H1 (cell line): ENCODE results near the gene SLC19A1. TPM values are rescaled to one million over a fixed set of nuclear protein-coding genes. Genes with fewer than 3 reads are reported as not detected.

Experiments
- CTCF ChIA-PET: fragments of 300-600 bp; sonication (Branson Sonifier 250); formaldehyde crosslinking; loops from one replicate; lab custom pipeline; 2021; ENCODE audit not compliant: partially characterized antibody; lab: Charles Lee
- POLR2A ChIA-PET: fragments of 300-600 bp; sonication (Branson Sonifier 250); formaldehyde crosslinking; loops from one replicate; lab custom pipeline; 2021; ENCODE audit warnings: inconsistent platforms; ENCODE audit not compliant: partially characterized antibody; lab: Charles Lee
- DNase-seq, 2 experiments: peaks; one replicate each; pipeline versions ENCODE4 v3.0.0 to v3.0.0-alpha.2; 2010 to 2022; ENCODE audit warnings: low spot score in 2 of 2, low read depth in 1 of 2, mixed read lengths in 1 of 2
- FAIRE-seq: peaks from 2 replicates; lab custom pipeline; 2011; peaks lifted over from hg19 to GRCh38; lab: Jason Lieb, UNC
- H2AFZ ChIP-seq: 2 replicates; pipeline ENCODE4 v1.8.1; 2012; ENCODE audit warnings: low read length, inconsistent platforms
- H2AK5ac ChIP-seq: 2 replicates; pipeline ENCODE4 v1.6.1; 2013; ENCODE audit warnings: low read depth, low read length
- H2BK120ac ChIP-seq: replicated peaks from 2 replicates; pipeline ENCODE3; 2013; ENCODE audit warnings: low read depth, low read length, inconsistent platforms
- H2BK12ac ChIP-seq: 2 replicates; pipeline ENCODE4 v1.6.1; 2013; ENCODE audit warnings: low read depth, low read length
- H2BK15ac ChIP-seq: 2 replicates; pipeline ENCODE4 v1.6.1; 2013; ENCODE audit warnings: low read length
- H2BK20ac ChIP-seq: 2 replicates; pipeline ENCODE4 v1.6.1; 2013; ENCODE audit warnings: low read length
- H2BK5ac ChIP-seq: 2 replicates; pipeline ENCODE4 v1.6.1; 2013; ENCODE audit warnings: low read depth, low read length
- H3K14ac ChIP-seq: 2 replicates; pipeline ENCODE4 v1.6.1; 2013; ENCODE audit warnings: inconsistent platforms; ENCODE audit not compliant: insufficient read length
- H3K18ac ChIP-seq: 2 replicates; pipeline ENCODE4 v1.6.1; 2013; ENCODE audit warnings: low read length; ENCODE audit errors: extremely low read depth
- H3K23ac ChIP-seq: 2 replicates; pipeline ENCODE4 v1.6.1; 2013; ENCODE audit warnings: inconsistent platforms; ENCODE audit not compliant: insufficient read length
- H3K23me2 ChIP-seq: 2 replicates; pipeline ENCODE4 v1.6.1; 2013; ENCODE audit warnings: low read depth, low read length
- H3K27ac ChIP-seq: 2 replicates; pipeline ENCODE4 v1.6.1; 2011; ENCODE audit warnings: low read depth, low read length, inconsistent platforms
- H3K27me3 ChIP-seq, 4 experiments: replicated peaks in 1 of 4; 1 replicate in 1 of 4; 2 replicates in 3 of 4; pipeline versions ENCODE4 v1.6.1 to v1.8.1; 2011 to 2013; ENCODE audit warnings: low read length in 3 of 4, mild to moderate bottlenecking in 3 of 4, inconsistent platforms in 2 of 4, mixed read lengths in 2 of 4, moderate library complexity in 1 of 4; ENCODE audit not compliant: control insufficient read depth in 3 of 4, insufficient read depth in 3 of 4; ENCODE audit errors: extremely low read depth in 1 of 4
- H3K36me3 ChIP-seq, 4 experiments: 2 replicates each; pipeline versions ENCODE4 v1.6.1 to v1.8.1; 2011 to 2013; ENCODE audit warnings: mild to moderate bottlenecking in 4 of 4, low read length in 3 of 4, moderate library complexity in 2 of 4, control low read depth in 1 of 4, inconsistent platforms in 1 of 4; ENCODE audit not compliant: insufficient read depth in 4 of 4, control insufficient read depth in 2 of 4
- H3K4ac ChIP-seq: replicated peaks from 2 replicates; pipeline ENCODE3; 2013; ENCODE audit warnings: low read length, low read depth, mixed read lengths, inconsistent platforms; ENCODE audit not compliant: insufficient read length
- H3K4me1 ChIP-seq, 4 experiments: replicated peaks in 1 of 4; 1 replicate in 1 of 4; 2 replicates in 3 of 4; pipeline versions ENCODE4 v1.6.1 to v1.8.1; 2011 to 2013; ENCODE audit warnings: low read length in 3 of 4, inconsistent platforms in 2 of 4, mixed read lengths in 1 of 4; ENCODE audit not compliant: insufficient read depth in 4 of 4, control insufficient read depth in 3 of 4
- H3K4me2 ChIP-seq, 2 experiments: 2 replicates each; pipeline versions ENCODE4 v1.6.1 to v1.8.1; 2011 to 2013; ENCODE audit warnings: low read depth in 2 of 2, low read length in 2 of 2, control low read depth in 1 of 2, inconsistent platforms in 1 of 2, mild to moderate bottlenecking in 1 of 2; ENCODE audit not compliant: insufficient read depth in 1 of 2
- H3K4me3 ChIP-seq, 4 experiments: fragments of 200-600, 300-600 bp in 1 of 4; sonication (generic), shearing (Covaris generic), sonication (Bioruptor Twin) in 1 of 4; 2 replicates each; pipeline versions ENCODE4 v1.5.1 to v1.8.1; 2011 to 2016; ENCODE audit warnings: low read length in 4 of 4, low read depth in 3 of 4, control low read depth in 2 of 4, inconsistent platforms in 2 of 4, mild to moderate bottlenecking in 2 of 4, mixed read lengths in 1 of 4, moderate library complexity in 1 of 4; ENCODE audit not compliant: insufficient read depth in 2 of 4; ENCODE audit errors: extremely low read depth in 1 of 4
- H3K56ac ChIP-seq: replicated peaks from 2 replicates; pipeline ENCODE3; 2013; ENCODE audit warnings: low read depth, mild to moderate bottlenecking, mixed read lengths, low read length, inconsistent platforms; ENCODE audit not compliant: insufficient read length
- H3K79me1 ChIP-seq: 2 replicates; pipeline ENCODE4 v1.6.1; 2013; ENCODE audit warnings: low read depth, low read length, control low read depth
- H3K79me2 ChIP-seq, 2 experiments: 2 replicates each; pipeline versions ENCODE4 v1.6.1 to v1.8.1; 2012 to 2013; ENCODE audit warnings: low read length in 2 of 2, mild to moderate bottlenecking in 2 of 2, inconsistent platforms in 1 of 2; ENCODE audit not compliant: insufficient read depth in 2 of 2, control insufficient read depth in 1 of 2
- H3K9ac ChIP-seq, 4 experiments: replicated peaks in 1 of 4; 1 replicate in 1 of 4; 2 replicates in 3 of 4; pipeline versions ENCODE4 v1.6.1 to v1.8.1; 2011 to 2013; ENCODE audit warnings: low read depth in 3 of 4, low read length in 3 of 4, control low read depth in 2 of 4, mild to moderate bottlenecking in 2 of 4, moderate library complexity in 2 of 4, inconsistent platforms in 1 of 4; ENCODE audit errors: extremely low read depth in 1 of 4
- H3K9me3 ChIP-seq, 2 experiments: 2 replicates each; pipeline versions ENCODE4 v1.6.1 to v1.8.1; 2012 to 2013; ENCODE audit warnings: mild to moderate bottlenecking in 2 of 2, moderate library complexity in 2 of 2, control low read depth in 1 of 2, inconsistent platforms in 1 of 2, low read depth in 1 of 2, low read length in 1 of 2, mixed read lengths in 1 of 2; ENCODE audit not compliant: insufficient read depth in 2 of 2
- H4K20me1 ChIP-seq, 2 experiments: replicated peaks in 1 of 2; 2 replicates each; pipeline versions ENCODE3 to v1.8.1; 2011 to 2013; ENCODE audit warnings: inconsistent platforms in 2 of 2, low read length in 2 of 2, mild to moderate bottlenecking in 1 of 2; ENCODE audit not compliant: insufficient read depth in 2 of 2, control insufficient read depth in 1 of 2
- H4K5ac ChIP-seq: 2 replicates; pipeline ENCODE4 v1.6.1; 2013; ENCODE audit warnings: low read length, low read depth, mixed read lengths, inconsistent platforms; ENCODE audit not compliant: insufficient read length
- H4K8ac ChIP-seq: 2 replicates; pipeline ENCODE4 v1.8.0; 2013; ENCODE audit warnings: mild to moderate bottlenecking, moderate library complexity, low read length, inconsistent platforms; ENCODE audit not compliant: insufficient read depth; ENCODE audit errors: extremely low read depth
- H4K91ac ChIP-seq: replicated peaks from 2 replicates; pipeline ENCODE3; 2013; ENCODE audit warnings: low read length, mixed read lengths, inconsistent platforms; ENCODE audit not compliant: insufficient read length
- CEBPB ChIP-seq: IDR thresholded peaks from 2 replicates; pipeline ENCODE4 v1.6.1; 2012; ENCODE audit warnings: low read depth, low read length
- KDM5A ChIP-seq: fragments of 200-600 bp; IDR thresholded peaks from 2 replicates; pipeline ENCODE4 v1.7.1; 2012; ENCODE audit warnings: mild to moderate bottlenecking, low read length, inconsistent platforms, mixed read lengths
- POLR2A ChIP-seq, 2 experiments: IDR thresholded peaks; 1 replicate in 1 of 2; 2 replicates in 1 of 2; pipeline ENCODE4 v1.6.1; 2011; ENCODE audit warnings: low read depth in 2 of 2, low read length in 2 of 2, mild to moderate bottlenecking in 2 of 2; ENCODE audit errors: control extremely low read depth in 1 of 2
- TAF1 ChIP-seq: IDR thresholded peaks from 2 replicates; pipeline ENCODE4 v1.6.1; 2011; ENCODE audit warnings: mild to moderate bottlenecking, low read depth, low read length
- TBP ChIP-seq: IDR thresholded peaks from 2 replicates; pipeline ENCODE4 v1.6.1; 2011; ENCODE audit warnings: low read depth, low read length, improper control_type of control experiment
- WGBS, 2 experiments: shearing (Covaris generic) in 1 of 2; methylation state at CpG; one replicate each; pipeline versions ENCODE4 v1.1.6 to v1.1.7; 2013 to 2015; ENCODE audit warnings: low lambda C conversion rate in 2 of 2, mixed read lengths in 2 of 2, inconsistent platforms in 1 of 2, low coverage in 1 of 2, missing lambda C conversion rate in 1 of 2; ENCODE audit not compliant: insufficient replicate concordance in 2 of 2, insufficient coverage in 1 of 2, insufficient read length in 1 of 2; ENCODE audit errors: extremely low coverage in 1 of 2, missing lambda C conversion rate in 1 of 2; 5-methylcytosine and 5-hydroxymethylcytosine counted together
- polyA plus RNA-seq, 7 experiments: library from polyadenylated mRNA; depleted of rRNA in 3 of 7; stranded (reverse) in 5 of 7; unstranded in 2 of 7; fragments of >200 nt in 5 of 7; fragments of 200-250 nt in 2 of 7; gene quantifications; 1 replicate in 5 of 7; 2 replicates in 1 of 7; 4 replicates in 1 of 7; pipeline versions ENCODE4 v1.2.1 to v1.2.3, GENCODE V29; 2011 to 2013; ENCODE audit warnings: missing spikeins in 2 of 7, mixed read lengths in 2 of 7
- total RNA-seq: library from RNA; stranded (reverse); fragmentation: NEBNext Ultra II Directional; extraction: Animal tissue kit (Norgen Biotek cat#: 25700); gene quantifications from 2 replicates; pipeline ENCODE4 v1.2.1, GENCODE V29; 2021

SLC19A1 gene
- total and polyA plus RNA-seq, 2 of the 8 experiments (the other 6 are each of a cell fraction or from before 2014, with no cell fraction given): 31.6 to 43.8 TPM

GRCh38 chr21:45539796-45540600 lies 2.2 kb downstream of the SLC19A1 start:
- H3K36me3 ChIP-seq: peaks cover 0 to 5% (median 2%) of the 10 kb centered on the region in 4 experiments; a peak in 3 of 8 replicates
- no peak overlapping the region for H3K56ac ChIP-seq
- H2BK15ac ChIP-seq: no peak overlapping the region
- no peak overlapping the region for H2BK120ac ChIP-seq
- H3K79me1 ChIP-seq: peaks cover 5% of the 10 kb centered on the region
- H4K20me1 ChIP-seq: peaks cover 7 to 13% of the 10 kb centered on the region in 2 experiments
- POLR2A ChIA-PET: no interaction called here
- no peaks in the 10 kb centered on the region for H3K9me3 ChIP-seq
- H3K79me2 ChIP-seq: peaks cover 0 to 33% of the 10 kb centered on the region in 2 experiments; a peak in 2 of 4 replicates
- no peak overlapping the region for H3K14ac ChIP-seq
- CTCF ChIA-PET: interaction anchor here (2.2 to 2.5 kb wide), 2 partner anchors 16 to 56 kb away, joined by 8 read pairs; no protein-coding TSS in a partner anchor
- H3K23ac ChIP-seq: no peak overlapping the region
- H3K4me1 ChIP-seq: peaks cover 0 to 15% (median 9%) of the 10 kb centered on the region in 4 experiments; a peak in 4 of 7 replicates
- H3K18ac ChIP-seq: no peak overlapping the region
- no peak overlapping the region for H3K4me3 ChIP-seq
- no peak overlapping the region for H3K27ac ChIP-seq
- H2BK5ac ChIP-seq: no peak overlapping the region
- no peak overlapping the region for H2AFZ ChIP-seq
- H3K27me3 ChIP-seq: no peaks in the 10 kb centered on the region; a peak in 1 of 7 replicates
- no peak overlapping the region for H4K8ac ChIP-seq
- FAIRE-seq (no peak), DNase-seq (peak in 1 of 2 experiments; percentile 43)
- peaks cover 6% of the 10 kb centered on the region; the same call in 1 of the 2 replicates for H3K23me2 ChIP-seq
- 96% methylated on average over 21 of the region's 24 CpGs; no CpG with 5 or more reads in 1 of the 2 experiments for WGBS, 2 experiments
- no peak overlapping the region; a peak in 1 of 4 replicates for H3K4me2 ChIP-seq
- H2BK12ac ChIP-seq: no peak overlapping the region
- TF ChIP-seq TBP: no peak
- no peak for TF ChIP-seq KDM5A
- no peak for TF ChIP-seq CEBPB
- TF ChIP-seq TAF1: no peak
- no peak for TF ChIP-seq POLR2A (IDR thresholded peaks at IDR 0.05; ENCODE audit: control extremely low read depth in 1 of 2, low read depth in 2 of 2, low read length in 2 of 2)
- peak overlapping the region; percentile 40 for H4K91ac ChIP-seq
- H2BK20ac ChIP-seq: no peak overlapping the region
- no peak overlapping the region for H2AK5ac ChIP-seq
- H3K9ac ChIP-seq: no peak overlapping the region
- no peak overlapping the region for H3K4ac ChIP-seq
- H4K5ac ChIP-seq: no peak overlapping the region
